ENCODE data around the gene SAMD3.

DNA sequence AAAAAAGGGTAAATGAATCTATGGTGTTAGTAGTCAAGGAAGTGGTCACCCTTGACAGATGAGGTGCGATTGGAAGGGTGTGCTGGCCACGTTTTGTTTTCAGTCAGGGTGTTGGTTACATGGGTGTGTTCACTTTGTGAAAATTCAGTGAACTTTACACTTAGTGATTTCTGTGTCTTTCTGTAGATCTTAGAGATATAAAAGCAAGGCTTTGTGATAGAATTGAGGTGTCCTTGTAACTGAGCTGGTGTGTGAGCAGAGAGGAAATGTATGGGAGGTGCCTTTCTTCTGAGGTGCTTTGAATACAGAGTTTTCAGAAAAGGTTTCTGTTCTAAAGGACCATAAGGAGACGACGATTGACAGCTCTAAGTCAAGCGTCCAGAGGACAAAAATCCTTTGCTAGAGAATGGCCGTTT is 90.5 kb downstream of the SAMD3 start:
- TF ChIP-seq YY1 (IDR thresholded peaks at IDR 0.05; ENCODE audit: low read depth), result no peak
- TF ChIP-seq RCOR1 (IDR thresholded peaks at IDR 0.05; ENCODE audit: low read length), result no peak
- no peak for TF ChIP-seq FOSL2 (IDR thresholded peaks at IDR 0.05; ENCODE audit: borderline replicate concordance, low read depth)
- TF ChIP-seq, protein P1, sequence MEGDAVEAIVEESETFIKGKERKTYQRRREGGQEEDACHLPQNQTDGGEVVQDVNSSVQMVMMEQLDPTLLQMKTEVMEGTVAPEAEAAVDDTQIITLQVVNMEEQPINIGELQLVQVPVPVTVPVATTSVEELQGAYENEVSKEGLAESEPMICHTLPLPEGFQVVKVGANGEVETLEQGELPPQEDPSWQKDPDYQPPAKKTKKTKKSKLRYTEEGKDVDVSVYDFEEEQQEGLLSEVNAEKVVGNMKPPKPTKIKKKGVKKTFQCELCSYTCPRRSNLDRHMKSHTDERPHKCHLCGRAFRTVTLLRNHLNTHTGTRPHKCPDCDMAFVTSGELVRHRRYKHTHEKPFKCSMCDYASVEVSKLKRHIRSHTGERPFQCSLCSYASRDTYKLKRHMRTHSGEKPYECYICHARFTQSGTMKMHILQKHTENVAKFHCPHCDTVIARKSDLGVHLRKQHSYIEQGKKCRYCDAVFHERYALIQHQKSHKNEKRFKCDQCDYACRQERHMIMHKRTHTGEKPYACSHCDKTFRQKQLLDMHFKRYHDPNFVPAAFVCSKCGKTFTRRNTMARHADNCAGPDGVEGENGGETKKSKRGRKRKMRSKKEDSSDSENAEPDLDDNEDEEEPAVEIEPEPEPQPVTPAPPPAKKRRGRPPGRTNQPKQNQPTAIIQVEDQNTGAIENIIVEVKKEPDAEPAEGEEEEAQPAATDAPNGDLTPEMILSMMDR (IDR thresholded peaks at IDR 0.05), result no peak
- no peak for TF ChIP-seq CHD2 (IDR thresholded peaks at IDR 0.05; ENCODE audit: low read length, partially characterized antibody)
- TF ChIP-seq, protein P2, sequence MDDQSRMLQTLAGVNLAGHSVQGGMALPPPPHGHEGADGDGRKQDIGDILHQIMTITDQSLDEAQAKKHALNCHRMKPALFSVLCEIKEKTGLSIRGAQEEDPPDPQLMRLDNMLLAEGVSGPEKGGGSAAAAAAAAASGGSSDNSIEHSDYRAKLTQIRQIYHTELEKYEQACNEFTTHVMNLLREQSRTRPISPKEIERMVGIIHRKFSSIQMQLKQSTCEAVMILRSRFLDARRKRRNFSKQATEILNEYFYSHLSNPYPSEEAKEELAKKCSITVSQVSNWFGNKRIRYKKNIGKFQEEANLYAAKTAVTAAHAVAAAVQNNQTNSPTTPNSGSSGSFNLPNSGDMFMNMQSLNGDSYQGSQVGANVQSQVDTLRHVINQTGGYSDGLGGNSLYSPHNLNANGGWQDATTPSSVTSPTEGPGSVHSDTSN (IDR thresholded peaks at IDR 0.05), result no peak
- no peak for TF ChIP-seq FOXJ3 (CRISPR knock-in tag; IDR thresholded peaks at IDR 0.05)
